ENCODE data around the gene CCDC14. TPM values are rescaled to one million over a fixed set of nuclear protein-coding genes. Genes with fewer than 3 reads are reported as not detected.
A peak's percentile ranks its signal among the peaks of the same experiment; 100 is the strongest.

Gene CCDC14
- total RNA-seq, 2 experiments from 2014 or later, result 82.9 to 106 TPM

- Histone ChIP-seq H4K20me1 (ENCODE audit: insufficient read depth, low read length) (no peaks in the 10 kb centered on the region), H3K4me3 (ENCODE audit: low read depth, low read length, poor library complexity, severe bottlenecking) (no peak overlapping the region), H3K36me3 (ENCODE audit: insufficient read depth, low read length) (no peaks in the 10 kb centered on the region), H2AFZ (ENCODE audit: low read length) (no peak overlapping the region), H3K4me1 (ENCODE audit: insufficient read depth, low read length, poor library complexity, severe bottlenecking) (no peaks in the 10 kb centered on the region), H3K9me3 (ENCODE audit: low read length) (no peaks in the 10 kb centered on the region), H3K4me2 (ENCODE audit: low read length) (no peak overlapping the region), H3K9me2 (ENCODE audit: insufficient read depth, low read length) (no peaks in the 10 kb centered on the region), H3K79me2 (ENCODE audit: insufficient read depth, low read depth, low read length) (no peaks in the 10 kb centered on the region), H3K27ac (ENCODE audit: low read depth, low read length, poor library complexity, severe bottlenecking) (no peak overlapping the region)
- no peak for DNase-seq (ENCODE audit: low spot score)
- ChIA-PET POLR2A (no interaction called here), CTCF (ENCODE audit: unreplicated experiment) (no interaction called here)
- TF ChIP-seq EZH2phosphoT487 (IDR thresholded peaks at IDR 0.05; ENCODE audit: borderline replicate concordance, low read depth, low read length), result no peak
- TF ChIP-seq CTCF (conservative IDR thresholded peaks at IDR 0.05; ENCODE audit: low read length), result peak; percentile 58
- BruUV-seq (replicated peaks), result no TSS peak
- intact Hi-C loops (cut with micrococcal nuclease; ENCODE audit: unreplicated experiment), result no loop called here
These were observed 53.3 kb downstream of the CCDC14 start for GRCh38 chr3:123907720-123908119.

GRCh38 chr3:123899300-123899865, 61.6 kb downstream of the CCDC14 start:
- TF ChIP-seq CTCF (conservative IDR thresholded peaks at IDR 0.05; ENCODE audit: low read length), result no peak
- no peaks in the 10 kb centered on the region for H3K36me3 ChIP-seq (ENCODE audit: insufficient read depth, low read length)
- no peaks in the 10 kb centered on the region for H4K20me1 ChIP-seq (ENCODE audit: insufficient read depth, low read length)
- no peaks in the 10 kb centered on the region for H3K4me1 ChIP-seq (ENCODE audit: insufficient read depth, low read length, poor library complexity, severe bottlenecking)
- CTCF ChIA-PET (ENCODE audit: unreplicated experiment), result no interaction called here
- intact Hi-C loops (cut with micrococcal nuclease; ENCODE audit: unreplicated experiment), result no loop called here
- no peak overlapping the region for H3K4me2 ChIP-seq (ENCODE audit: low read length)
- DNase-seq (ENCODE audit: low spot score), result no peak
- peaks cover 2% of the 10 kb centered on the region; the same call in 1 of the 2 replicates for H3K9me3 ChIP-seq (ENCODE audit: low read length)
- no peaks in the 10 kb centered on the region for H3K79me2 ChIP-seq (ENCODE audit: insufficient read depth, low read depth, low read length)
- H3K4me3 ChIP-seq (ENCODE audit: low read depth, low read length, poor library complexity, severe bottlenecking), result no peak overlapping the region
- no peak overlapping the region for H2AFZ ChIP-seq (ENCODE audit: low read length)
- BruUV-seq (replicated peaks), result no TSS peak
- no peaks in the 10 kb centered on the region for H3K9me2 ChIP-seq (ENCODE audit: insufficient read depth, low read length)
- H3K27ac ChIP-seq (ENCODE audit: low read depth, low read length, poor library complexity, severe bottlenecking), result no peak overlapping the region
- POLR2A ChIA-PET, result interaction anchor here (0.9 kb wide), 1 partner anchor 13 kb away, joined by 3 read pairs; no protein-coding TSS in a partner anchor

- intact Hi-C loops (cut with micrococcal nuclease; ENCODE audit: unreplicated experiment), result no loop called here
- DNase-seq (ENCODE audit: low spot score), result no peak
- H2AFZ ChIP-seq (ENCODE audit: low read length), result no peak overlapping the region
- no peak overlapping the region for H3K4me2 ChIP-seq (ENCODE audit: low read length)
- no peaks in the 10 kb centered on the region for H4K20me1 ChIP-seq (ENCODE audit: insufficient read depth, low read length)
- no TSS peak for BruUV-seq (replicated peaks)
- no peaks in the 10 kb centered on the region for H3K79me2 ChIP-seq (ENCODE audit: insufficient read depth, low read depth, low read length)
- H3K27ac ChIP-seq (ENCODE audit: low read depth, low read length, poor library complexity, severe bottlenecking), result no peak overlapping the region
- H3K9me3 ChIP-seq (ENCODE audit: low read length), result peaks cover 15% of the 10 kb centered on the region; the same call in 1 of the 2 replicates
- no peak overlapping the region for H3K4me3 ChIP-seq (ENCODE audit: low read depth, low read length, poor library complexity, severe bottlenecking)
- H3K9me2 ChIP-seq (ENCODE audit: insufficient read depth, low read length), result no peaks in the 10 kb centered on the region
- CTCF ChIA-PET (ENCODE audit: unreplicated experiment), result no interaction called here
- H3K4me1 ChIP-seq (ENCODE audit: insufficient read depth, low read length, poor library complexity, severe bottlenecking), result no peaks in the 10 kb centered on the region
- POLR2A ChIA-PET, result no interaction called here
- no peak for TF ChIP-seq CTCF (conservative IDR thresholded peaks at IDR 0.05; ENCODE audit: low read length)
- no peak for TF ChIP-seq EZH2phosphoT487 (IDR thresholded peaks at IDR 0.05; ENCODE audit: borderline replicate concordance, low read depth, low read length)
- no peaks in the 10 kb centered on the region for H3K36me3 ChIP-seq (ENCODE audit: insufficient read depth, low read length)
These were observed 68.0 kb downstream of the CCDC14 start for GRCh38 chr3:123893012-123893411.

Measured in OCI-LY7 (cell line).